Lower leg skin (tissue), 3 donors: ENCODE results near the gene MYMX.

ENCODE experiments used
- POLR2A ChIP-seq, 2 donors: fragments of 450-650 bp; IDR thresholded peaks; one replicate each; pipeline ENCODE4 v1.6.1; 2016 to 2017; ENCODE audit warnings: antibody characterized with exemption in 2 of 2, mild to moderate bottlenecking in 1 of 2, moderate library complexity in 1 of 2
- TF ChIP-seq, protein P1 (sequence below), 3 donors: fragments of 450-650 bp; IDR thresholded peaks; one replicate each; pipeline ENCODE4 v1.5.1; 2016; ENCODE audit warnings: antibody characterized with exemption in 3 of 3, mild to moderate bottlenecking in 3 of 3, moderate library complexity in 2 of 3

- TF ChIP-seq, protein P1, sequence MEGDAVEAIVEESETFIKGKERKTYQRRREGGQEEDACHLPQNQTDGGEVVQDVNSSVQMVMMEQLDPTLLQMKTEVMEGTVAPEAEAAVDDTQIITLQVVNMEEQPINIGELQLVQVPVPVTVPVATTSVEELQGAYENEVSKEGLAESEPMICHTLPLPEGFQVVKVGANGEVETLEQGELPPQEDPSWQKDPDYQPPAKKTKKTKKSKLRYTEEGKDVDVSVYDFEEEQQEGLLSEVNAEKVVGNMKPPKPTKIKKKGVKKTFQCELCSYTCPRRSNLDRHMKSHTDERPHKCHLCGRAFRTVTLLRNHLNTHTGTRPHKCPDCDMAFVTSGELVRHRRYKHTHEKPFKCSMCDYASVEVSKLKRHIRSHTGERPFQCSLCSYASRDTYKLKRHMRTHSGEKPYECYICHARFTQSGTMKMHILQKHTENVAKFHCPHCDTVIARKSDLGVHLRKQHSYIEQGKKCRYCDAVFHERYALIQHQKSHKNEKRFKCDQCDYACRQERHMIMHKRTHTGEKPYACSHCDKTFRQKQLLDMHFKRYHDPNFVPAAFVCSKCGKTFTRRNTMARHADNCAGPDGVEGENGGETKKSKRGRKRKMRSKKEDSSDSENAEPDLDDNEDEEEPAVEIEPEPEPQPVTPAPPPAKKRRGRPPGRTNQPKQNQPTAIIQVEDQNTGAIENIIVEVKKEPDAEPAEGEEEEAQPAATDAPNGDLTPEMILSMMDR (IDR thresholded peaks at IDR 0.05) = no peak
- no peak for TF ChIP-seq POLR2A (IDR thresholded peaks at IDR 0.05)
Measured at GRCh38 chr6:44179072-44179536, 37.6 kb upstream of the MYMX start.
